Gastroesophageal sphincter (tissue), 4 donors: Measurements from ENCODE around the gene C4orf36. TPM values are rescaled to one million over a fixed set of nuclear protein-coding genes. Genes with fewer than 3 reads are reported as not detected.

Source experiments
- ATAC-seq: fragments of 150-250 bp; one replicate; pipeline ENCODE4 v1.9.1; 2016; ENCODE audit warnings: mild to moderate bottlenecking, moderate library complexity
- H3K27ac ChIP-seq, 4 donors: fragments of 200-600 bp; sonication (generic) in 3 of 4; 1 replicate in 3 of 4; 2 replicates in 1 of 4; pipeline ENCODE4 v1.5.1; 2016 to 2019
- H3K27me3 ChIP-seq: fragments of 200-600 bp; sonication (generic); one replicate; pipeline ENCODE4 v1.5.1; 2019
- H3K36me3 ChIP-seq, 2 donors: fragments of 200-600 bp; sonication (generic); one replicate each; pipeline ENCODE4 v1.5.1; 2019; ENCODE audit warnings: control low read depth in 1 of 2
- H3K4me1 ChIP-seq, 3 donors: fragments of 200-600 bp; sonication (generic); 1 replicate in 2 of 3; 2 replicates in 1 of 3; pipeline ENCODE4 v1.5.1; 2016 to 2019; ENCODE audit warnings: control low read depth in 2 of 3
- H3K4me3 ChIP-seq, 2 donors: fragments of 200-600 bp; sonication (generic); one replicate each; pipeline ENCODE4 v1.5.1; 2019; ENCODE audit warnings: mild to moderate bottlenecking in 1 of 2, moderate library complexity in 1 of 2
- H3K9me3 ChIP-seq, 3 donors: fragments of 200-600 bp; sonication (generic); one replicate each; pipeline ENCODE4 v1.5.1; 2017 to 2019; ENCODE audit warnings: control low read depth in 2 of 3
- CTCF ChIP-seq, 4 experiments: fragments of 200-600 bp in 2 of 4; fragments of 450-650 bp in 2 of 4; sonication (generic) in 1 of 4; IDR thresholded peaks; one replicate each; pipeline ENCODE4 v1.5.1; 2017 to 2019; ENCODE audit warnings: antibody characterized with exemption in 4 of 4, mild to moderate bottlenecking in 2 of 4, moderate library complexity in 2 of 4
- EP300 ChIP-seq: sonication (generic); formaldehyde crosslinking; IDR thresholded peaks from one replicate; pipeline ENCODE4 v1.6.1; 2017; ENCODE audit warnings: antibody characterized with exemption, mild to moderate bottlenecking
- POLR2A ChIP-seq, 2 donors: fragments of 450-650 bp; IDR thresholded peaks; one replicate each; pipeline ENCODE4 v1.6.1; 2017; ENCODE audit warnings: antibody characterized with exemption in 2 of 2, mild to moderate bottlenecking in 2 of 2, moderate library complexity in 1 of 2
- POLR2AphosphoS5 ChIP-seq: sonication (generic); formaldehyde crosslinking; IDR thresholded peaks from one replicate; pipeline ENCODE4 v1.6.1; 2017; ENCODE audit warnings: antibody characterized with exemption
- WGBS, 2 donors: methylation state at CpG; one replicate each; pipeline ENCODE4 v1.1.5; 2018; ENCODE audit warnings: low coverage in 1 of 2; 5-methylcytosine and 5-hydroxymethylcytosine counted together
- total RNA-seq, 4 donors: library from RNA; depleted of rRNA; stranded (reverse); fragments of >200 nt; gene quantifications; one replicate each; pipeline ENCODE4 v1.1.0, GENCODE V29; 2016

C4orf36 gene
- total RNA-seq, 4 donors from 2014 or later = not detected

GRCh38 chr4:86856896-86857295, 35.3 kb downstream of the C4orf36 start:
- H3K9me3 ChIP-seq = no peaks in the 10 kb centered on the region
- no peak for ATAC-seq
- no peak overlapping the region for H3K27ac ChIP-seq
- H3K36me3 ChIP-seq = no peaks in the 10 kb centered on the region
- TF ChIP-seq CTCF (IDR thresholded peaks at IDR 0.05) = no peak
- TF ChIP-seq POLR2AphosphoS5 = no peak
- no peak for TF ChIP-seq EP300
- TF ChIP-seq POLR2A (IDR thresholded peaks at IDR 0.05) = no peak
- 54 to 58% methylated on average over 1 of the region's 1 CpG for WGBS, 2 donors
- no peaks in the 10 kb centered on the region for H3K27me3 ChIP-seq
- H3K4me1 ChIP-seq = no peaks in the 10 kb centered on the region
- no peak overlapping the region for H3K4me3 ChIP-seq

- Histone ChIP-seq H3K4me3 (no peak overlapping the region), H3K9me3 (no peaks in the 10 kb centered on the region), H3K4me1 (no peaks in the 10 kb centered on the region), H3K36me3 (no peaks in the 10 kb centered on the region), H3K27ac (no peak overlapping the region), H3K27me3 (no peaks in the 10 kb centered on the region)
- WGBS, 2 donors = 61 to 75% methylated on average over 2 of the region's 2 CpGs
- no peak for TF ChIP-seq CTCF (IDR thresholded peaks at IDR 0.05)
- no peak for TF ChIP-seq EP300
- TF ChIP-seq POLR2A (IDR thresholded peaks at IDR 0.05) = no peak
- no peak for TF ChIP-seq POLR2AphosphoS5
- no peak for ATAC-seq
Measured at GRCh38 chr4:86855572-86855971, 36.6 kb downstream of the C4orf36 start.

- Histone ChIP-seq H3K27me3 (no peaks in the 10 kb centered on the region), H3K27ac (no peak overlapping the region), H3K4me3 (no peak overlapping the region), H3K4me1 (no peaks in the 10 kb centered on the region), H3K9me3 (no peaks in the 10 kb centered on the region), H3K36me3 (no peaks in the 10 kb centered on the region)
- no peak for ATAC-seq
- WGBS, 2 donors = 67 to 84% methylated on average over 4 to 5 of the region's 5 CpGs
- TF ChIP-seq POLR2AphosphoS5 = no peak
- TF ChIP-seq POLR2A (IDR thresholded peaks at IDR 0.05) = no peak
- TF ChIP-seq EP300 = no peak
- no peak for TF ChIP-seq CTCF (IDR thresholded peaks at IDR 0.05)
Measured at GRCh38 chr4:86853209-86853608, 39.0 kb downstream of the C4orf36 start.

GRCh38 chr4:86848732-86849619, 43.2 kb downstream of the C4orf36 start, which contains the start of gene SLC10A6:
Gene SLC10A6 (minus strand): TSS chr4:86849384. CDS start chr4:86849115, 269 bp downstream.
- H3K9me3 ChIP-seq = no peaks in the 10 kb centered on the region
- WGBS, 2 donors = 64 to 65% methylated on average over 5 to 7 of the region's 11 CpGs
- peak within 1 kb of the TSS in 3 of 4 donors; percentile 51 to 55 (median 53) for H3K27ac ChIP-seq
- no peaks in the 10 kb centered on the region for H3K36me3 ChIP-seq
- peak within 1 kb of the TSS in 1 of 2 donors; percentile 37 for H3K4me3 ChIP-seq
- no peaks in the 10 kb centered on the region for H3K4me1 ChIP-seq
- no peak for TF ChIP-seq CTCF (IDR thresholded peaks at IDR 0.05)
- TF ChIP-seq EP300 = no peak
- no peak for TF ChIP-seq POLR2A (IDR thresholded peaks at IDR 0.05)
- no peak for TF ChIP-seq POLR2AphosphoS5
- H3K27me3 ChIP-seq = no peaks in the 10 kb centered on the region
- peak; percentile 47 for ATAC-seq

- Histone ChIP-seq H3K27me3 (no peaks in the 10 kb centered on the region), H3K4me3 (peak overlapping the region in 1 of 2 donors; percentile 37)
- WGBS, 2 donors = 52 to 71% methylated on average over 4 of the region's 7 CpGs
Measured at GRCh38 chr4:86848136-86848535, 44.1 kb downstream of the C4orf36 start.

More at GRCh38 chr4:86848136-86848535, 44.1 kb downstream of the C4orf36 start:
- H3K9me3 ChIP-seq = no peaks in the 10 kb centered on the region
- no peak for ATAC-seq
- TF ChIP-seq POLR2AphosphoS5 = no peak
- TF ChIP-seq POLR2A (IDR thresholded peaks at IDR 0.05) = no peak
- TF ChIP-seq EP300 = no peak
- TF ChIP-seq CTCF (IDR thresholded peaks at IDR 0.05) = no peak
- peak overlapping the region in 3 of 4 donors; percentile 51 to 55 (median 53) for H3K27ac ChIP-seq
- H3K36me3 ChIP-seq = no peaks in the 10 kb centered on the region
- H3K4me1 ChIP-seq = no peaks in the 10 kb centered on the region
